NCI-H460 (cell line): ENCODE measurements around the gene KREMEN2. TPM values are rescaled to one million over a fixed set of nuclear protein-coding genes. Genes with fewer than 3 reads are reported as not detected.
"Not testable (repeated sequence)": the region's sequence is repeated elsewhere in the genome, so short reads cannot be mapped to it uniquely, and the experiment has no call there.

ENCODE experiments used
- DNase-seq: peaks from one replicate; pipeline ENCODE4 v3.0.0-alpha.2; 2016; ENCODE audit warnings: low read depth; ENCODE audit errors: extremely low read depth
- polyA plus RNA-seq: library from polyadenylated mRNA; depleted of rRNA; stranded (reverse); fragments of >200 nt; gene quantifications from 2 replicates; pipeline ENCODE4 v1.2.3, GENCODE V29; 2014; cell fraction: nucleus; rRNA removed
- total RNA-seq: library from RNA; depleted of rRNA; stranded (reverse); fragments of >200 nt; shearing (Covaris generic); gene quantifications from 2 replicates; pipeline ENCODE4 v1.2.3, GENCODE V29; 2014; rRNA removed

Gene KREMEN2
- 1.5 and 2.7 TPM in 2 replicates for total RNA-seq
- 19.9 and 24.9 TPM in 2 replicates for polyA plus RNA-seq

- DNase-seq, result peak; percentile 52
Measured at GRCh38 chr16:2963723-2964474, at the start of gene KREMEN2. Gene KREMEN2, plus strand, starts transcription at chr16:2964275. Its CDS starts 246 bp downstream, at chr16:2964521.

GRCh38 chr16:2915196-2915929 is 48.7 kb upstream of the KREMEN2 start:
- no peak for DNase-seq

GRCh38 chr16:2919511-2920255 is 44.4 kb upstream of the KREMEN2 start:
- peak; percentile 68 for DNase-seq

- no peak for DNase-seq
Measured at GRCh38 chr16:2923481-2923880, 40.6 kb upstream of the KREMEN2 start.

- no peak for DNase-seq
Measured at GRCh38 chr16:2924901-2925755, 38.9 kb upstream of the KREMEN2 start.

- no peak for DNase-seq
Measured at GRCh38 chr16:2925951-2926649, 38.0 kb upstream of the KREMEN2 start.

GRCh38 chr16:2926650-2926999 is 37.5 kb upstream of the KREMEN2 start:
- DNase-seq, result no peak

GRCh38 chr16:2927010-2927646 is 36.9 kb upstream of the KREMEN2 start:
- peak; percentile 90 for DNase-seq

- DNase-seq, result not testable (repeated sequence)
Measured at GRCh38 chr16:2928151-2928550, 35.9 kb upstream of the KREMEN2 start.

GRCh38 chr16:2928796-2929195 is 35.3 kb upstream of the KREMEN2 start:
- no peak for DNase-seq

- no peak for DNase-seq
Measured at GRCh38 chr16:2929693-2930092, 34.4 kb upstream of the KREMEN2 start.

- DNase-seq, result no peak
Measured at GRCh38 chr16:2930236-2930635, 33.8 kb upstream of the KREMEN2 start.

GRCh38 chr16:2931231-2931914 is 32.7 kb upstream of the KREMEN2 start:
- DNase-seq, result not testable (repeated sequence)

- no peak for DNase-seq
Measured at GRCh38 chr16:2933136-2933535, 30.9 kb upstream of the KREMEN2 start.

GRCh38 chr16:2933701-2934100 is 30.4 kb upstream of the KREMEN2 start:
- DNase-seq, result no peak

GRCh38 chr16:2934450-2934849 is 29.6 kb upstream of the KREMEN2 start:
- no peak for DNase-seq

GRCh38 chr16:2936436-2937011 is 27.6 kb upstream of the KREMEN2 start:
- DNase-seq, result no peak

- DNase-seq, result no peak
Measured at GRCh38 chr16:2937170-2937569, 26.9 kb upstream of the KREMEN2 start.
